ENCODE data around the gene FAM170B. TPM values are rescaled to one million over a fixed set of nuclear protein-coding genes. Genes with fewer than 3 reads are reported as not detected.
A peak's percentile ranks its signal among the peaks of the same experiment; 100 is the strongest.

The FAM170B gene
- total RNA-seq, 2 donors from 2014 or later = not detected

- no peak overlapping the region for H3K27ac ChIP-seq
- no peak for TF ChIP-seq CTCF (IDR thresholded peaks at IDR 0.05)
- no peaks in the 10 kb centered on the region for H3K36me3 ChIP-seq
- intact Hi-C loops (cut with DNase I) = no loop called here
- H3K9me3 ChIP-seq = no peaks in the 10 kb centered on the region
- H3K27me3 ChIP-seq = no peaks in the 10 kb centered on the region
- H3K4me1 ChIP-seq = no peaks in the 10 kb centered on the region
- no peak overlapping the region for H3K9ac ChIP-seq (ENCODE audit: low read depth in 2 of 2, low read length in 2 of 2)
- H3K4me3 ChIP-seq = no peak overlapping the region
- peak; percentile 15 for DNase-seq
Observed at GRCh38 chr10:49174261-49174925, 40.6 kb upstream of the FAM170B start.

- no peaks in the 10 kb centered on the region for H3K27me3 ChIP-seq
- no peaks in the 10 kb centered on the region for H3K4me1 ChIP-seq
- H3K9ac ChIP-seq (ENCODE audit: low read depth in 2 of 2, low read length in 2 of 2) = no peak overlapping the region
- DNase-seq = no peak
- H3K9me3 ChIP-seq = no peaks in the 10 kb centered on the region
- intact Hi-C loops (cut with DNase I) = no loop called here
- no peak overlapping the region for H3K27ac ChIP-seq
- no peaks in the 10 kb centered on the region for H3K36me3 ChIP-seq
- no peak overlapping the region for H3K4me3 ChIP-seq
- no peak for TF ChIP-seq CTCF (IDR thresholded peaks at IDR 0.05)
Observed at GRCh38 chr10:49173853-49174252, 40.0 kb upstream of the FAM170B start.

GRCh38 chr10:49173201-49173772 lies 39.5 kb upstream of the FAM170B start:
- intact Hi-C loops (cut with DNase I) = no loop called here
- Histone ChIP-seq H3K36me3 (no peaks in the 10 kb centered on the region), H3K27ac (no peak overlapping the region), H3K4me3 (no peak overlapping the region), H3K9me3 (no peaks in the 10 kb centered on the region), H3K9ac (ENCODE audit: low read depth in 2 of 2, low read length in 2 of 2) (no peak overlapping the region), H3K27me3 (no peaks in the 10 kb centered on the region), H3K4me1 (no peaks in the 10 kb centered on the region)
- no peak for TF ChIP-seq CTCF (IDR thresholded peaks at IDR 0.05)
- DNase-seq = peak; percentile 7

- Histone ChIP-seq H3K4me3 (no peak overlapping the region), H3K4me1 (no peaks in the 10 kb centered on the region), H3K27me3 (no peaks in the 10 kb centered on the region), H3K9me3 (no peaks in the 10 kb centered on the region), H3K36me3 (no peaks in the 10 kb centered on the region), H3K27ac (no peak overlapping the region), H3K9ac (ENCODE audit: low read depth in 2 of 2, low read length in 2 of 2) (no peak overlapping the region)
- intact Hi-C loops (cut with DNase I) = no loop called here
- TF ChIP-seq CTCF (IDR thresholded peaks at IDR 0.05) = no peak
- DNase-seq = no peak
Observed at GRCh38 chr10:49172777-49173132, 38.9 kb upstream of the FAM170B start.

- no peak for TF ChIP-seq CTCF (IDR thresholded peaks at IDR 0.05)
- Histone ChIP-seq H3K27ac (no peak overlapping the region), H3K9ac (ENCODE audit: low read depth in 2 of 2, low read length in 2 of 2) (no peak overlapping the region), H3K27me3 (no peaks in the 10 kb centered on the region), H3K4me3 (no peak overlapping the region), H3K36me3 (no peaks in the 10 kb centered on the region), H3K9me3 (no peaks in the 10 kb centered on the region), H3K4me1 (no peaks in the 10 kb centered on the region)
- DNase-seq = peak; percentile 7
- intact Hi-C loops (cut with DNase I) = no loop called here
Observed at GRCh38 chr10:49172061-49172776, 38.4 kb upstream of the FAM170B start.
